Right ventricle myocardium superior (tissue), 1 donor: Measurements from ENCODE around the gene ANP32E. TPM values are rescaled to one million over a fixed set of nuclear protein-coding genes. Genes with fewer than 3 reads are reported as not detected.
A peak's percentile ranks its signal among the peaks of the same experiment; 100 is the strongest.
"Not testable (repeated sequence)": the region's sequence is repeated elsewhere in the genome, so short reads cannot be mapped to it uniquely, and the experiment has no call there.

Source experiments
- ATAC-seq: fragments of 200-7000 bp; cut with Tn5 transposase; one replicate; pipeline ENCODE4 v1.9.1; 2020; ENCODE audit warnings: mild to moderate bottlenecking; ENCODE audit not compliant: poor library complexity
- DNase-seq: peaks from one replicate; pipeline ENCODE4 v3.0.0-alpha.2; 2020
- intact Hi-C: fragments of 100-400 bp; cut with DNase I; formaldehyde crosslinking; loops from one replicate; pipeline ENCODE4 v1.11.2; 2022
- total RNA-seq: library from RNA; stranded (reverse); fragmentation: NEBNext Ultra II Directional; extraction: Animal tissue kit (Norgen Biotek cat#: 25700); gene quantifications from one replicate; pipeline ENCODE4 v1.2.1, GENCODE V29; 2021
- donor health status: DM: no; HTN: yes; CAD: no; lungs with severe emphysema.

The ANP32E gene
- total RNA-seq, 1 donor from 2014 or later, result 24.9 TPM

GRCh38 chr1:150259217-150259616 is 23.3 kb upstream of the ANP32E start:
- peak; percentile 21 for ATAC-seq
- intact Hi-C loops, result no loop called here
- no peak for DNase-seq

GRCh38 chr1:150257624-150258585 is 22.0 kb upstream of the ANP32E start, which contains the start of gene CA14:
CA14 (plus strand) TSS chr1:150257774; CDS start chr1:150258129, 355 bp downstream.
- DNase-seq, result peak; percentile 57
- intact Hi-C loops, result no loop called here
- ATAC-seq, result peak; percentile 45

- intact Hi-C loops, result no loop called here
- DNase-seq (no peak), ATAC-seq (no peak)
Observed at GRCh38 chr1:150256554-150257341, 20.8 kb upstream of the ANP32E start.

- DNase-seq, result no peak
- ATAC-seq, result no peak
- intact Hi-C loops, result no loop called here
Observed at GRCh38 chr1:150256198-150256553, 20.3 kb upstream of the ANP32E start.

GRCh38 chr1:150249936-150250335 is 14.0 kb upstream of the ANP32E start:
- ATAC-seq (no peak), DNase-seq (no peak)
- intact Hi-C loops, result loop anchor here (5.0 kb wide), 1 partner anchor 37 kb away; no protein-coding TSS in a partner anchor

- intact Hi-C loops, result no loop called here
- no peak for DNase-seq
- no peak for ATAC-seq
Observed at GRCh38 chr1:150243003-150243402, 7.1 kb upstream of the ANP32E start.

GRCh38 chr1:150237746-150238145 is 1.8 kb upstream of the ANP32E start:
- intact Hi-C loops, result loop anchor here (10.0 kb wide), 1 partner anchor 83 kb away; no protein-coding TSS in a partner anchor
- DNase-seq (no peak), ATAC-seq (no peak)

GRCh38 chr1:150237176-150237575 is 1.3 kb upstream of the ANP32E start:
- DNase-seq, ATAC-seq: not testable (repeated sequence)
- intact Hi-C loops, result loop anchor here (10.0 kb wide), 1 partner anchor 82 kb away; no protein-coding TSS in a partner anchor

GRCh38 chr1:150236614-150237100 is 745 bp upstream of the ANP32E start:
- ATAC-seq, result no peak
- no peak for DNase-seq
- intact Hi-C loops, result loop anchor here (10.0 kb wide), 1 partner anchor 82 kb away; no protein-coding TSS in a partner anchor

GRCh38 chr1:150235294-150235851 is 539 bp downstream of the ANP32E start:
- intact Hi-C loops, result loop anchor here (10.0 kb wide), 1 partner anchor 81 kb away; no protein-coding TSS in a partner anchor
- ATAC-seq (peak; percentile 36), DNase-seq (peak; percentile 44)

- ATAC-seq (peak; percentile 73), DNase-seq (peak; percentile 89)
- intact Hi-C loops, result loop anchor here (10.0 kb wide), 1 partner anchor 80 kb away; no protein-coding TSS in a partner anchor
Observed at GRCh38 chr1:150234566-150235293, 1.2 kb downstream of the ANP32E start.

GRCh38 chr1:150234309-150234565 is 1.7 kb downstream of the ANP32E start:
- peak; percentile 5 for ATAC-seq

GRCh38 chr1:150233359-150234308 is 2.3 kb downstream of the ANP32E start:
- no peak for DNase-seq
- no peak for ATAC-seq
- intact Hi-C loops, result loop anchor here (10.0 kb wide), 1 partner anchor 79 kb away; no protein-coding TSS in a partner anchor

More at GRCh38 chr1:150234309-150234565, 1.7 kb downstream of the ANP32E start:
- intact Hi-C loops, result loop anchor here (10.0 kb wide), 1 partner anchor 79 kb away; no protein-coding TSS in a partner anchor
- no peak for DNase-seq

GRCh38 chr1:150232921-150233320 is 3.0 kb downstream of the ANP32E start:
- intact Hi-C loops, result loop anchor here (10.0 kb wide), 1 partner anchor 78 kb away; no protein-coding TSS in a partner anchor
- ATAC-seq, result not testable (repeated sequence)

GRCh38 chr1:150228246-150228645 is 7.7 kb downstream of the ANP32E start:
- intact Hi-C loops, ATAC-seq, DNase-seq: not testable (repeated sequence)

More at GRCh38 chr1:150232921-150233320, 3.0 kb downstream of the ANP32E start:
- DNase-seq, result not testable (repeated sequence)

GRCh38 chr1:150227228-150227627 is 8.7 kb downstream of the ANP32E start:
- DNase-seq (no peak), ATAC-seq (no peak)
- intact Hi-C loops, result no loop called here

GRCh38 chr1:150226486-150226885 is 9.4 kb downstream of the ANP32E start:
- intact Hi-C loops, result no loop called here
- no peak for DNase-seq

More at GRCh38 chr1:150226486-150226885, 9.4 kb downstream of the ANP32E start:
- ATAC-seq, result no peak
